Stimulated activated CD4-positive, alpha-beta T cell treated with anti-CD3 and anti-CD28 coated beads, Interleukin-12 subunit alpha, Interleukin-12 subunit beta, amount 100 ng/mL, for 48 hours (primary cell): ENCODE measurements around the gene PTPRR.
"Not testable (repeated sequence)": the region's sequence is repeated elsewhere in the genome, so short reads cannot be mapped to it uniquely, and the experiment has no call there.

ENCODE experiments used
- DNase-seq, 3 donors: peaks; one replicate each; pipeline ENCODE4 v3.0.0-alpha.2; 2020; ENCODE audit warnings: low read depth in 2 of 3, low spot score in 1 of 3

The PTPRR gene

GRCh38 chr12:70842942-70843341, 77.6 kb downstream of the PTPRR start:
- no peak for DNase-seq

GRCh38 chr12:70842136-70842535, 78.4 kb downstream of the PTPRR start:
- DNase-seq, result no peak

GRCh38 chr12:70840656-70841350, 79.7 kb downstream of the PTPRR start:
- no peak for DNase-seq

GRCh38 chr12:70839544-70839943, 81.0 kb downstream of the PTPRR start:
- no peak for DNase-seq

GRCh38 chr12:70838127-70838526, 82.4 kb downstream of the PTPRR start:
- DNase-seq, result no peak

- no peak for DNase-seq
Observed at GRCh38 chr12:70837026-70837425, 83.5 kb downstream of the PTPRR start.

GRCh38 chr12:70835948-70836347, 84.6 kb downstream of the PTPRR start:
- no peak for DNase-seq

GRCh38 chr12:70831543-70831942, 89.0 kb downstream of the PTPRR start:
- DNase-seq, result no peak

- DNase-seq, result no peak
Observed at GRCh38 chr12:70830221-70831061, 90.1 kb downstream of the PTPRR start.

- no peak for DNase-seq
Observed at GRCh38 chr12:70829070-70829469, 91.5 kb downstream of the PTPRR start.

GRCh38 chr12:70828351-70828750, 92.2 kb downstream of the PTPRR start:
- no peak for DNase-seq

- DNase-seq, result no peak
Observed at GRCh38 chr12:70826156-70826555, 94.4 kb downstream of the PTPRR start.

- DNase-seq, result no peak
Observed at GRCh38 chr12:70824511-70824910, 96.0 kb downstream of the PTPRR start.

- DNase-seq, result no peak
Observed at GRCh38 chr12:70823182-70823976, 97.2 kb downstream of the PTPRR start.

GRCh38 chr12:70822412-70822811, 98.1 kb downstream of the PTPRR start:
- DNase-seq, result no peak

- no peak for DNase-seq
Observed at GRCh38 chr12:70815971-70816391, 104.6 kb downstream of the PTPRR start.

GRCh38 chr12:70815056-70815455, 105.5 kb downstream of the PTPRR start:
- DNase-seq, result no peak

GRCh38 chr12:70813559-70813958, 107.0 kb downstream of the PTPRR start:
- DNase-seq, result no peak

GRCh38 chr12:70812136-70812535, 108.4 kb downstream of the PTPRR start:
- no peak for DNase-seq

- no peak for DNase-seq
Observed at GRCh38 chr12:70809887-70810286, 110.7 kb downstream of the PTPRR start.

- not testable (repeated sequence) for DNase-seq
Observed at GRCh38 chr12:70807993-70808392, 112.5 kb downstream of the PTPRR start.

- DNase-seq, result no peak
Observed at GRCh38 chr12:70806827-70807226, 113.7 kb downstream of the PTPRR start.
